Glutamatergic neuron (in vitro differentiated cells): ENCODE data around the gene RO60. TPM values are rescaled to one million over a fixed set of nuclear protein-coding genes. Genes with fewer than 3 reads are reported as not detected.
A peak's percentile ranks its signal among the peaks of the same experiment; 100 is the strongest.

Experiments used
- DNase-seq: peaks from one replicate; pipeline ENCODE4 v3.0.0; 2022
- H3K27ac Mint-ChIP-seq: one replicate; pipeline ENCODE4 v1.8.0; 2020; ENCODE audit warnings: mild to moderate bottlenecking, mixed read lengths, inconsistent platforms; ENCODE audit not compliant: unreplicated experiment
- H3K27me3 Mint-ChIP-seq: one replicate; pipeline ENCODE4 v1.8.0; 2020; ENCODE audit warnings: mild to moderate bottlenecking, moderate library complexity, mixed read lengths, inconsistent platforms; ENCODE audit not compliant: unreplicated experiment
- H3K36me3 Mint-ChIP-seq: one replicate; pipeline ENCODE4 v1.8.0; 2020; ENCODE audit warnings: mild to moderate bottlenecking, mixed read lengths, inconsistent platforms; ENCODE audit not compliant: unreplicated experiment
- H3K4me1 Mint-ChIP-seq: one replicate; pipeline ENCODE4 v1.8.0; 2020; ENCODE audit warnings: mild to moderate bottlenecking, low read depth, mixed read lengths, inconsistent platforms; ENCODE audit not compliant: unreplicated experiment
- H3K4me3 Mint-ChIP-seq: one replicate; pipeline ENCODE4 v1.8.0; 2020; ENCODE audit warnings: mild to moderate bottlenecking, mixed read lengths, inconsistent platforms; ENCODE audit not compliant: unreplicated experiment
- H3K9me3 Mint-ChIP-seq: one replicate; pipeline ENCODE4 v1.8.0; 2020; ENCODE audit warnings: mild to moderate bottlenecking, moderate library complexity, mixed read lengths, inconsistent platforms; ENCODE audit not compliant: unreplicated experiment
- total RNA-seq: library from RNA; stranded (reverse); fragmentation: NEBNext Ultra II Directional; extraction: Animal tissue kit (Norgen Biotek cat#: 25700); gene quantifications from one replicate; pipeline ENCODE4 v1.2.1, GENCODE V29; 2021; ENCODE audit not compliant: unreplicated experiment
- TF ChIP-seq, protein P1 (sequence below): fragments of 200-600 bp; sonication (generic); IDR thresholded peaks from one replicate; pipeline ENCODE4 v1.5.0; 2021; ENCODE audit not compliant: partially characterized antibody, unreplicated experiment

Gene RO60
- total RNA-seq, 1 donor from 2014 or later: 117 TPM

DNA sequence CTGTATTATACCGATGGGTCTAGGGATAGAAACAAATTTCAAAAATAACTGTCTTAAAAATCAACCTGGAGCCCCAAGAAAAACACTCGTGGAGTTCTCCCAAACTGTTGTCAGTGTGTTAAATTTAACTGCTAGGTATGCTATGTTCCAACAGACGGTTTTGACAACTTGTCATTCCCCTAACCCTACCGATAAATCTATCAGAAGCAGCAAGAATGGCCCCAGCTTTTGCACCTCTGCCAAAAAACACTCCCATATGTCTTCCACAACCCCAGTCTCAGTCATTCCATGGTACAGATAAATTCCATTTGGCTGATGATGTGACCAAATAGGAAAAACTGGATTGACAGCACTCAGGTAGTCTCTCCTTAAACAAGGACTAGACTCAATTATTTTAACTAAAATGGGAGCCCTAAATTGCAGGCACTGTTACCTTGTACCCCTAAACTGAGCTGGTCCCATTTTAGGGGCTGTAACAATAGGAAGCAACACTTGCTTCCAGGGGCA, 5.2 kb upstream of the RO60 start:
- Mint-ChIP-seq H3K4me3 (no peak overlapping the region), H3K9me3 (peaks cover 7% of the 10 kb centered on the region), H3K36me3 (peaks cover 4% of the 10 kb centered on the region), H3K27me3 (peaks cover 9% of the 10 kb centered on the region), H3K27ac (no peak overlapping the region), H3K4me1 (peaks cover 11% of the 10 kb centered on the region)
- DNase-seq: no peak
- TF ChIP-seq, protein P1, sequence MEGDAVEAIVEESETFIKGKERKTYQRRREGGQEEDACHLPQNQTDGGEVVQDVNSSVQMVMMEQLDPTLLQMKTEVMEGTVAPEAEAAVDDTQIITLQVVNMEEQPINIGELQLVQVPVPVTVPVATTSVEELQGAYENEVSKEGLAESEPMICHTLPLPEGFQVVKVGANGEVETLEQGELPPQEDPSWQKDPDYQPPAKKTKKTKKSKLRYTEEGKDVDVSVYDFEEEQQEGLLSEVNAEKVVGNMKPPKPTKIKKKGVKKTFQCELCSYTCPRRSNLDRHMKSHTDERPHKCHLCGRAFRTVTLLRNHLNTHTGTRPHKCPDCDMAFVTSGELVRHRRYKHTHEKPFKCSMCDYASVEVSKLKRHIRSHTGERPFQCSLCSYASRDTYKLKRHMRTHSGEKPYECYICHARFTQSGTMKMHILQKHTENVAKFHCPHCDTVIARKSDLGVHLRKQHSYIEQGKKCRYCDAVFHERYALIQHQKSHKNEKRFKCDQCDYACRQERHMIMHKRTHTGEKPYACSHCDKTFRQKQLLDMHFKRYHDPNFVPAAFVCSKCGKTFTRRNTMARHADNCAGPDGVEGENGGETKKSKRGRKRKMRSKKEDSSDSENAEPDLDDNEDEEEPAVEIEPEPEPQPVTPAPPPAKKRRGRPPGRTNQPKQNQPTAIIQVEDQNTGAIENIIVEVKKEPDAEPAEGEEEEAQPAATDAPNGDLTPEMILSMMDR: no peak

DNA sequence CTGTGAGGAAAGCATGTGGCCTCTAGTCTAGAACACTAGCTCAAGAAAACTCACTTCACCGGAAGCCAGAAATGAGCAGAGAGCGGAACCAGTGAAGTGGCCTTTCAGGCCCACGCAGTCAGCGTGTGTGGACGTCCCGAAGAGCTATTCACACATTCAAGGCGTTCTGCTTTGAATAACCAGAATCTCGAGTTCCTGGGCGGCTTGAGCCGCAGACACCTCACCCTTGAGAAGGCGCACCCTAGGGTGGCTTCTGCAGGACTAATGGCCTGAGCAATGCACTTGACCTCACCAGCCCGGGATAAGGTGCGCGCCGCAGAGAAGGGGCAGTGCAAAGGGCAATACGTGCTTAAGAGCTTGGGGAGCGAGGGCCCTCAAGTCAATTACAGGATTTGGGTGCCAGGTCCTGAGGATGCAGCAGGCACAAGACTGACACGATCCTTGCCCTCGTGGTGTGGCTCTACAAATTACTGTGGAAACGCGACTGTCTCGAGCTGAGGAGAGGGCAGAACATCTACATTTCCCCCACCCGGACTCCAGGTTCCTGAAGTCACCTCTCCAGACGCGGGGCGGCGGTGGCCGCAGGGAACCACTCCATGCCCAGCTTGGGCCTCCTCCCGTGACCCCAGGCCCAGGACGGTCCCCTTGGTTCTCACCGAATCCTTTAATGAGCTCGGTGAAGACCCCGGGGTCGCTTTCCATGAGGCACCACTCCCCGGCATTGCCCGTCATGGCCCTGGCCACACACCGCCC, 707 bp upstream of the RO60 start:
- TF ChIP-seq, protein P1: no peak
- DNase-seq: peak; percentile 30
- peaks cover 13% of the 10 kb centered on the region for H3K9me3 Mint-ChIP-seq
- H3K27me3 Mint-ChIP-seq: peaks cover 17% of the 10 kb centered on the region
- peak overlapping the region; percentile 98 for H3K4me3 Mint-ChIP-seq
- H3K36me3 Mint-ChIP-seq: peaks cover 4% of the 10 kb centered on the region
- H3K4me1 Mint-ChIP-seq: peaks cover 14% of the 10 kb centered on the region
- H3K27ac Mint-ChIP-seq: peak overlapping the region; percentile 97

DNA sequence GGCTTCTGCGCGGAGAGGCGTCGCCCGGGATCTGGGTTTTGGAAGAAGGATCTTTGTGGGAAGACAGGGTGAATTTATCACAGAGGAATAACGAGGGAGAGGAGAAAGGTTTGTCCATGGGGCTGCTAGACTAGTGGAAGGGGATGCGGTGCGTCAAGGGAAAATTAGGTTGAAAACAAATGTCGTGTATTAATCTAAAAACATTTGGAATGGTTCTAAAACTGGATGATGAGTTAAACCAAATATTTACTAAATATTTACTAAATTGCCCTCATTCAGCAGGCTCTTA, 647 bp downstream of the RO60 start:
- TF ChIP-seq, protein P1: no peak
- DNase-seq: no peak
- peak overlapping the region; percentile 98 for H3K4me3 Mint-ChIP-seq
- H3K27me3 Mint-ChIP-seq: peaks cover 17% of the 10 kb centered on the region
- H3K9me3 Mint-ChIP-seq: peaks cover 13% of the 10 kb centered on the region
- peaks cover 4% of the 10 kb centered on the region for H3K36me3 Mint-ChIP-seq
- H3K4me1 Mint-ChIP-seq: peaks cover 14% of the 10 kb centered on the region
- peak overlapping the region; percentile 97 for H3K27ac Mint-ChIP-seq

DNA sequence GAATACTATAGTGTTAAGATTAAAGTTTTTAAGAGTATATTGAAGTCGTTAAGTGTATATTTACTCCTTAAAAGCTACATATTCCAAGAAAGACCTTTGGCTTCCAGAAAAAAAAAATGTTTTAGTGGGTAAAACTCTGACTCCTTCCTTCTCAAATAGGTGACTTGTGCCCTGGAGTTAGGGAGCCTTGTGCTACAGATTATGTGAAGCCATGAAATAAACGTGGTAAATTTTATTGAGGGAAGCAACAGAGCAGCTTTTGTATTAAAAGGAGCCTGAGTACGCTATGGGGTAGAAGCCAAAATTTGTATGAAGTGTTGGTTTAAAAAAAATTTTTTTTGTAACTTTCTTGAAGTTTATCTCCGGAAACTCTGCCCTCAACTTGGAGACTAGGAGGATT, 994 bp downstream of the RO60 start:
- DNase-seq: no peak
- TF ChIP-seq, protein P1: no peak
- H3K9me3 Mint-ChIP-seq: peaks cover 13% of the 10 kb centered on the region
- peaks cover 14% of the 10 kb centered on the region for H3K4me1 Mint-ChIP-seq
- peak overlapping the region; percentile 98 for H3K4me3 Mint-ChIP-seq
- H3K27ac Mint-ChIP-seq: peak overlapping the region; percentile 83
- H3K27me3 Mint-ChIP-seq: peaks cover 17% of the 10 kb centered on the region
- peaks cover 4% of the 10 kb centered on the region for H3K36me3 Mint-ChIP-seq

DNA sequence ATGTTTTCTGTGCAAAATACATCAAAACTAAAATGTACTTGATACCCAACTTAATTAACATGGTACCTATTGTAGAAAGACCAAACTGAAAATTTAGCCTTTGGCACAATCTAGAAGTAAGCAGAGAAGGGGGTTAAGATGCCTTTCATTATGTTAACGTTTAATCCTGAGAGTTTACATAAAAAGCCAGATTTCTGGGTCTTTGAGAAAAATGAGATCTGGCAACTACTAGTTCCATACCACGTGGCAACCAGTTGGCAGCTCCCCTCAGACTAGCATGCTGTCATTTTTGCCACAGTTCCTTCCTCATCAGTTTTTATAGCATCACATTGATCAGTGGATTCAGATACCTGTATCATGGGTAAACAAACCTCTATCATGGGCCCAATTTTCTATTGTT, 1.5 kb downstream of the RO60 start:
- Mint-ChIP-seq H3K4me3 (peak overlapping the region; percentile 98), H3K27me3 (peaks cover 17% of the 10 kb centered on the region), H3K4me1 (peaks cover 14% of the 10 kb centered on the region), H3K27ac (peak overlapping the region; percentile 80), H3K36me3 (peaks cover 4% of the 10 kb centered on the region), H3K9me3 (peaks cover 13% of the 10 kb centered on the region)
- TF ChIP-seq, protein P1: no peak
- no peak for DNase-seq
